ENCODE measurements around the gene MACROD1. TPM values are rescaled to one million over a fixed set of nuclear protein-coding genes. Genes with fewer than 3 reads are reported as not detected.

Gene MACROD1
- total and polyA plus RNA-seq, 2 donors (not counting 1 experiment from before 2014, with no cell fraction given), result 2.7 to 8.6 TPM

DNA sequence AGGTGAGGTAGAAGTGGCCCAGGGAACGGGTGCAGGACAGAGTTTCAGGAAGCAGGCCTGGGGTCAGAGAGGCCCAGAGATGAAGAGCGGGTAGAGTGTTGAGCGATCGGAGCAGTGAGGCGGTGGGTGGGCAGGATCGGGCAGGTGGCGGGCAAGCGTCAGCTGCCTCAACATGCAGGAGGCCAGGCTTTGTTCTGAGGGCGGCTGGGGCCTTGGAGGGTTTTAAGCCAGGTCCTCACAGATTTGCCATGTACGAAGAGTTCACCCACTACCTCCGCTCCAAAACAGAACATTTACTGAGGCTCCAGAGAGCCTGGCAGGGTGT is 100.8 kb downstream of the MACROD1 start:
- TF ChIP-seq, protein P1, sequence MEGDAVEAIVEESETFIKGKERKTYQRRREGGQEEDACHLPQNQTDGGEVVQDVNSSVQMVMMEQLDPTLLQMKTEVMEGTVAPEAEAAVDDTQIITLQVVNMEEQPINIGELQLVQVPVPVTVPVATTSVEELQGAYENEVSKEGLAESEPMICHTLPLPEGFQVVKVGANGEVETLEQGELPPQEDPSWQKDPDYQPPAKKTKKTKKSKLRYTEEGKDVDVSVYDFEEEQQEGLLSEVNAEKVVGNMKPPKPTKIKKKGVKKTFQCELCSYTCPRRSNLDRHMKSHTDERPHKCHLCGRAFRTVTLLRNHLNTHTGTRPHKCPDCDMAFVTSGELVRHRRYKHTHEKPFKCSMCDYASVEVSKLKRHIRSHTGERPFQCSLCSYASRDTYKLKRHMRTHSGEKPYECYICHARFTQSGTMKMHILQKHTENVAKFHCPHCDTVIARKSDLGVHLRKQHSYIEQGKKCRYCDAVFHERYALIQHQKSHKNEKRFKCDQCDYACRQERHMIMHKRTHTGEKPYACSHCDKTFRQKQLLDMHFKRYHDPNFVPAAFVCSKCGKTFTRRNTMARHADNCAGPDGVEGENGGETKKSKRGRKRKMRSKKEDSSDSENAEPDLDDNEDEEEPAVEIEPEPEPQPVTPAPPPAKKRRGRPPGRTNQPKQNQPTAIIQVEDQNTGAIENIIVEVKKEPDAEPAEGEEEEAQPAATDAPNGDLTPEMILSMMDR (IDR thresholded peaks at IDR 0.05), result no peak
- TF ChIP-seq EZH2 (IDR thresholded peaks at IDR 0.05; ENCODE audit: borderline replicate concordance, insufficient read depth, low read depth, low read length, poor library complexity, severe bottlenecking), result no peak
- H3K9me3 ChIP-seq (ENCODE audit: control extremely low read depth in 1 of 3, control insufficient read depth in 2 of 3, insufficient read depth in 1 of 3, low read length in 2 of 3), result peaks cover 0 to 4% (median 0%) of the 10 kb centered on the region in 3 donors
- WGBS (ENCODE audit: insufficient coverage), result over 99% methylated on average over 11 of the region's 11 CpGs

DNA sequence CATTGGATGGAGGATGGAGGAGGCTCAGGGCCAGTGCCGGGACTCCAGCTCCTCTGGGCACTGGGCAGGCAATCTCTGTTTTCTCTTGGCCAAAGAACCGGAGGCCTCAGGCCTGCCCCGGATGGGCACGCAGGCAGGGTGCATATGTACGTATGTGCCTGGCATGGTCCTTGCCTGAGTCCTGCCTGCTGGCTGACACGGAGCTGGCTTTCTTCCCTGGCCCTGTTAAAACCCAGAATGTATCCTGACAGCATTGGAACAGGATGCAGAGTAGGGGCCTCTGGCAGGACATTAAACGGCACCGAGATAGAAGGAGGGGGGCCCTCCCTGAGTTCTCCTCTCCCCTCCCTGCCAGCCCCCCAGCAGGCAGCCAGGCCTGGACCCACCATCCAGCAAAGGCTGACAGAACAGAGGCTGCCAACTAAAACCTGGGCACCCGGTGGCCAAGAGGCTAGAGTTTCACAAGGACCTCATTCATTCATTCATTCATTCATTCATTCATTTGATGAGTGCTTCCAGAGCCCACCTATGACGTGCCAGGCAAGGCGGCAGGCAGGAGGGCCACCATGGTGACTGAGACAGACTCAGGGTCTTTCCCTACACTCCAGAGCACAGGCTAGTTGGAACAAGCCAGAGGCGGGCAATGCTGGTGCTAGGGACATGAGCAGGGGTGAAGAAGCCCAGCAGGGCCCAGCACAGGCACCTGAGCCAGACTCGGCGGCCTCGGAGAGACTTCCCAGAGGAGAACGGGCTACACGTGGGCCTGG is 101.4 kb downstream of the MACROD1 start:
- Mint-ChIP-seq H3K9me3 (ENCODE audit: insufficient read depth) (no peaks in the 10 kb centered on the region), H3K27ac (no peak overlapping the region), H3K4me3 (no peak overlapping the region), H3K27me3 (peaks cover 20% of the 10 kb centered on the region), H3K4me1 (peaks cover 11% of the 10 kb centered on the region)
- Histone ChIP-seq H3K4me2 (replicated peaks; ENCODE audit: low read depth, low read length, poor library complexity, severe bottlenecking) (no peak overlapping the region), H3K79me2 (ENCODE audit: control insufficient read depth, insufficient read depth, low read length) (no peaks in the 10 kb centered on the region), H3K27ac (ENCODE audit: low read length in 2 of 2) (no peak overlapping the region), H2AFZ (ENCODE audit: insufficient read depth, low read depth, low read length, poor library complexity, severe bottlenecking) (no peak overlapping the region), H3K27me3 (replicated peaks in 1 of 4; ENCODE audit: control extremely low read depth in 1 of 4, control insufficient read depth in 3 of 4, insufficient read depth in 4 of 4, low read length in 3 of 4) (peaks cover 0 to 22% (median 11%) of the 10 kb centered on the region in 4 experiments), H3K9ac (ENCODE audit: low read length) (no peak overlapping the region), H3K4me1 (ENCODE audit: control insufficient read depth in 2 of 2, insufficient read depth in 2 of 2, low read length in 2 of 2) (peaks cover 13 to 14% of the 10 kb centered on the region in 2 donors), H3K36me3 (replicated peaks in 1 of 2; ENCODE audit: control extremely low read depth in 1 of 2, control insufficient read depth in 1 of 2, extremely low read depth in 1 of 2, insufficient read depth in 2 of 2, low read length in 1 of 2) (no peaks in the 10 kb centered on the region), H3K4me3 (ENCODE audit: control extremely low read depth in 1 of 5, extremely low read depth in 1 of 5, insufficient read depth in 1 of 5, low read depth in 2 of 5, low read length in 4 of 5) (no peak overlapping the region), H3K9me3 (ENCODE audit: control extremely low read depth in 1 of 3, control insufficient read depth in 2 of 3, insufficient read depth in 1 of 3, low read length in 2 of 3) (peaks cover 0 to 4% (median 0%) of the 10 kb centered on the region in 3 donors), H4K20me1 (ENCODE audit: control insufficient read depth, insufficient read depth, low read length, poor library complexity, severe bottlenecking) (no peaks in the 10 kb centered on the region)
- 94% methylated on average over 17 of the region's 17 CpGs for WGBS (ENCODE audit: insufficient coverage)
- ChIA-PET CTCF (no interaction called here), POLR2A (no interaction called here)
- TF ChIP-seq EZH2 (IDR thresholded peaks at IDR 0.05; ENCODE audit: borderline replicate concordance, insufficient read depth, low read depth, low read length, poor library complexity, severe bottlenecking), result no peak
- TF ChIP-seq, protein P1 (IDR thresholded peaks at IDR 0.05), result no peak
- ATAC-seq (ENCODE audit: low read depth) (no peak), DNase-seq (no peak)
- intact Hi-C loops (cut with micrococcal nuclease), result no loop called here

More for the DNA sequence above, 100.8 kb downstream of the MACROD1 start:
- Mint-ChIP-seq H3K4me1 (peaks cover 11% of the 10 kb centered on the region), H3K9me3 (ENCODE audit: insufficient read depth) (no peaks in the 10 kb centered on the region), H3K27ac (no peak overlapping the region), H3K4me3 (no peak overlapping the region), H3K27me3 (peaks cover 20% of the 10 kb centered on the region)
- H3K27me3 ChIP-seq (replicated peaks in 1 of 4; ENCODE audit: control extremely low read depth in 1 of 4, control insufficient read depth in 3 of 4, insufficient read depth in 4 of 4, low read length in 3 of 4), result peaks cover 0 to 19% (median 10%) of the 10 kb centered on the region in 4 experiments
- ChIA-PET POLR2A (no interaction called here), CTCF (no interaction called here)
- H3K27ac ChIP-seq (ENCODE audit: low read length in 2 of 2), result no peak overlapping the region
- H4K20me1 ChIP-seq (ENCODE audit: control insufficient read depth, insufficient read depth, low read length, poor library complexity, severe bottlenecking), result no peaks in the 10 kb centered on the region
- no peak overlapping the region for H3K4me2 ChIP-seq (replicated peaks; ENCODE audit: low read depth, low read length, poor library complexity, severe bottlenecking)
- no peaks in the 10 kb centered on the region for H3K36me3 ChIP-seq (replicated peaks in 1 of 2; ENCODE audit: control extremely low read depth in 1 of 2, control insufficient read depth in 1 of 2, extremely low read depth in 1 of 2, insufficient read depth in 2 of 2, low read length in 1 of 2)
- H3K79me2 ChIP-seq (ENCODE audit: control insufficient read depth, insufficient read depth, low read length), result no peaks in the 10 kb centered on the region
- DNase-seq, result no peak
- no peak overlapping the region for H3K9ac ChIP-seq (ENCODE audit: low read length)
- H3K4me1 ChIP-seq (ENCODE audit: control insufficient read depth in 2 of 2, insufficient read depth in 2 of 2, low read length in 2 of 2), result peaks cover 11 to 12% of the 10 kb centered on the region in 2 donors
- no peak for ATAC-seq (ENCODE audit: low read depth)
- no peak overlapping the region for H2AFZ ChIP-seq (ENCODE audit: insufficient read depth, low read depth, low read length, poor library complexity, severe bottlenecking)
- H3K4me3 ChIP-seq (ENCODE audit: control extremely low read depth in 1 of 5, extremely low read depth in 1 of 5, insufficient read depth in 1 of 5, low read depth in 2 of 5, low read length in 4 of 5), result no peak overlapping the region
- intact Hi-C loops (cut with micrococcal nuclease), result no loop called here

All from B cell (primary cell).